ENCODE results near the gene TBC1D8. TPM values are rescaled to one million over a fixed set of nuclear protein-coding genes. Genes with fewer than 3 reads are reported as not detected.

TBC1D8 gene
- total and polyA plus RNA-seq, 2 experiments from 2014 or later, result 18.0 to 36.9 TPM

GRCh38 chr2:100992262-100992661, 158.9 kb downstream of the TBC1D8 start:
- Histone ChIP-seq H3F3A (replicated peaks; ENCODE audit: low read depth) (no peaks in the 10 kb centered on the region), H3K27me3 (ENCODE audit: insufficient read depth) (no peaks in the 10 kb centered on the region), H2AFZ (no peak overlapping the region), H4K20me1 (replicated peaks; ENCODE audit: insufficient read depth) (no peaks in the 10 kb centered on the region), H3K4me2 (no peak overlapping the region), H3K79me2 (replicated peaks; ENCODE audit: insufficient read depth) (no peaks in the 10 kb centered on the region), H3K36me3 (ENCODE audit: insufficient read depth) (no peaks in the 10 kb centered on the region), H3K9me2 (ENCODE audit: insufficient read depth) (no peaks in the 10 kb centered on the region), H3K4me3 (no peak overlapping the region), H3K4me1 (ENCODE audit: insufficient read depth) (no peaks in the 10 kb centered on the region), H3K27ac (ENCODE audit: low read depth) (no peak overlapping the region)
- Mint-ChIP-seq H3K4me3 (no peak overlapping the region), H3K27ac (no peak overlapping the region), H3K27me3 (ENCODE audit: insufficient read depth, low read depth, poor library complexity) (peaks cover 6% of the 10 kb centered on the region), H3K36me3 (ENCODE audit: low read depth) (peaks cover 3% of the 10 kb centered on the region; the same call in 1 of the 3 replicates), H3K4me1 (peaks cover 14% of the 10 kb centered on the region), H3K9me3 (no peaks in the 10 kb centered on the region)
- no peak for DNase-seq (ENCODE audit: low spot score)
- peak; percentile 12 for TF ChIP-seq REST (IDR thresholded peaks at IDR 0.05; ENCODE audit: unreplicated experiment)
- TF ChIP-seq EZH2phosphoT487 (IDR thresholded peaks at IDR 0.05; ENCODE audit: unreplicated experiment), result no peak
- no peak for ATAC-seq

GRCh38 chr2:100991404-100991773, 159.8 kb downstream of the TBC1D8 start:
- no peaks in the 10 kb centered on the region for H3K79me2 ChIP-seq (replicated peaks; ENCODE audit: insufficient read depth)
- no peaks in the 10 kb centered on the region for H3K4me1 ChIP-seq (ENCODE audit: insufficient read depth)
- no peak; the same call in 2 of the 3 replicates for ATAC-seq
- H3K9me3 Mint-ChIP-seq, result no peaks in the 10 kb centered on the region
- DNase-seq (ENCODE audit: low spot score), result no peak
- H4K20me1 ChIP-seq (replicated peaks; ENCODE audit: insufficient read depth), result no peaks in the 10 kb centered on the region
- H3K27me3 ChIP-seq (ENCODE audit: insufficient read depth), result no peaks in the 10 kb centered on the region
- no peak overlapping the region for H2AFZ ChIP-seq
- no peaks in the 10 kb centered on the region for H3F3A ChIP-seq (replicated peaks; ENCODE audit: low read depth)
- H3K4me2 ChIP-seq, result no peak overlapping the region
- peaks cover 3% of the 10 kb centered on the region; the same call in 1 of the 3 replicates for H3K36me3 Mint-ChIP-seq (ENCODE audit: low read depth)
- no peak overlapping the region for H3K27ac Mint-ChIP-seq
- no peaks in the 10 kb centered on the region for H3K36me3 ChIP-seq (ENCODE audit: insufficient read depth)
- H3K4me3 ChIP-seq, result no peak overlapping the region
- no peak overlapping the region for H3K4me3 Mint-ChIP-seq
- peaks cover 14% of the 10 kb centered on the region for H3K4me1 Mint-ChIP-seq
- H3K27ac ChIP-seq (ENCODE audit: low read depth), result no peak overlapping the region
- H3K9me2 ChIP-seq (ENCODE audit: insufficient read depth), result no peaks in the 10 kb centered on the region
- H3K27me3 Mint-ChIP-seq (ENCODE audit: insufficient read depth, low read depth, poor library complexity), result peaks cover 6% of the 10 kb centered on the region
- no peak for TF ChIP-seq ETS1 (IDR thresholded peaks at IDR 0.05)
- TF ChIP-seq STAT1 (IDR thresholded peaks at IDR 0.05; ENCODE audit: unreplicated experiment), result no peak
- no peak for TF ChIP-seq ZNF114 (CRISPR knock-in tag; IDR thresholded peaks at IDR 0.05)
- TF ChIP-seq CTCF (conservative IDR thresholded peaks at IDR 0.05; ENCODE audit: low read depth in 2 of 2), result no peak
- TF ChIP-seq EZH2phosphoT487 (IDR thresholded peaks at IDR 0.05; ENCODE audit: unreplicated experiment), result no peak
- TF ChIP-seq ZNF462 (CRISPR knock-in tag; IDR thresholded peaks at IDR 0.05), result no peak
- no peak for TF ChIP-seq ZNF331 (CRISPR knock-in tag; IDR thresholded peaks at IDR 0.05; ENCODE audit: low read depth)

All from GM23338 (cell line).